Muscle layer of colon (tissue), 2 donors: Measurements from ENCODE around the gene ZNF2.
A peak's percentile ranks its signal among the peaks of the same experiment; 100 is the strongest.
"Not testable (repeated sequence)": the region's sequence is repeated elsewhere in the genome, so short reads cannot be mapped to it uniquely, and the experiment has no call there.

Source experiments
- H3K27ac ChIP-seq: one replicate; pipeline ENCODE4 v1.7.0; 2013; ENCODE audit warnings: low read depth, mild to moderate bottlenecking, low read length, moderate library complexity
- H3K27me3 ChIP-seq, 2 donors: one replicate each; pipeline ENCODE4 v1.7.0; 2013; ENCODE audit warnings: low read length in 2 of 2, mild to moderate bottlenecking in 2 of 2; ENCODE audit not compliant: insufficient read depth in 2 of 2, control insufficient read depth in 1 of 2
- H3K36me3 ChIP-seq: one replicate; pipeline ENCODE4 v1.7.0; 2013; ENCODE audit warnings: mild to moderate bottlenecking, low read length; ENCODE audit not compliant: insufficient read depth
- H3K4me1 ChIP-seq: one replicate; pipeline ENCODE4 v1.7.0; 2013; ENCODE audit warnings: mild to moderate bottlenecking, low read length; ENCODE audit not compliant: insufficient read depth
- H3K4me3 ChIP-seq, 2 donors: one replicate each; pipeline ENCODE4 v1.7.0; 2013; ENCODE audit warnings: low read length in 2 of 2, low read depth in 1 of 2, mild to moderate bottlenecking in 1 of 2, moderate library complexity in 1 of 2
- H3K9ac ChIP-seq: one replicate; pipeline ENCODE4 v1.7.0; 2013; ENCODE audit warnings: low read length
- H3K9me3 ChIP-seq: one replicate; pipeline ENCODE4 v1.7.0; 2013; ENCODE audit warnings: mild to moderate bottlenecking, low read length
- donor health status: abdominal sarcoma.
- donor health status: Adenocarcinoma of cecum.

The ZNF2 gene

GRCh38 chr2:95165030-95165370, 609 bp upstream of the ZNF2 start:
- Histone ChIP-seq H3K9ac (peak overlapping the region; percentile 93), H3K4me3 (peak overlapping the region; percentile 57 to 97), H3K27ac (peak overlapping the region; percentile 91), H3K27me3 (no peaks in the 10 kb centered on the region), H3K4me1 (peaks cover 14% of the 10 kb centered on the region), H3K9me3 (no peaks in the 10 kb centered on the region), H3K36me3 (no peaks in the 10 kb centered on the region)

DNA sequence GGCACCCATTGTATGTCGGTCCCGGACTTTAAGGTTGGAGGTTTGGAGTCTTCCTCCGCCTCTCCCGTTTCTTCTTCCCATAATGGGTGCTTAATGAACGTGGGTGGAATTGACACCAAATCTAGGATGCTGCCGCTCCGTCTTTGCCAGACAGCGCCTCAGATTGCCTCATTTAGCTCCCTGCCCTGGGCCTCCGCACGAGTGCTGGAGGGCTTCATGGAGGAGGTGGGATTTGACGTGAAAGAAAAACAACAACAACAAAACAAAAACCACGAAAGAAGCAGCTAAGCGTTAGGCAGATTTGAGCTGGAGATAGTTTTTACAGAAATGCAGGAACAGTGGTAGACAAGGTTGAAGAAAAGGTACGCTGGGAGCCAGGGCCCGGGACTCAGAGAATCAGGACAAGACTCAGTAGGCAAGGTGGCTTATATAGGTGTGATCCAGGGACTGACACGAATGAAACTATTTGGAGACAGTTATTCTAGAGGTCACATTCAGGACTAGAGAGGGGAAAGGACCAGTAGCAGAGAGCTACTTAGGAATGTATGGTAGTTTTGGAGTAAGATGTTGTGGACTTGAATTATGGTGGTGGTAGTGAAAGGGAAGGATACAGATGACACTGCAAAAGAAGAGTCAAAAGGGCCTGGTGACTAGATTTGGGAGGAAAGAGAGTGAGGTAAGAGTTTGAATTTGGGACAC, 605 bp downstream of the ZNF2 start:
- peak overlapping the region; percentile 91 for H3K27ac ChIP-seq
- H3K9ac ChIP-seq = peak overlapping the region; percentile 93
- H3K4me3 ChIP-seq = peak overlapping the region; percentile 57 to 97
- no peaks in the 10 kb centered on the region for H3K36me3 ChIP-seq
- no peaks in the 10 kb centered on the region for H3K27me3 ChIP-seq
- H3K9me3 ChIP-seq = no peaks in the 10 kb centered on the region
- H3K4me1 ChIP-seq = peaks cover 14% of the 10 kb centered on the region

DNA sequence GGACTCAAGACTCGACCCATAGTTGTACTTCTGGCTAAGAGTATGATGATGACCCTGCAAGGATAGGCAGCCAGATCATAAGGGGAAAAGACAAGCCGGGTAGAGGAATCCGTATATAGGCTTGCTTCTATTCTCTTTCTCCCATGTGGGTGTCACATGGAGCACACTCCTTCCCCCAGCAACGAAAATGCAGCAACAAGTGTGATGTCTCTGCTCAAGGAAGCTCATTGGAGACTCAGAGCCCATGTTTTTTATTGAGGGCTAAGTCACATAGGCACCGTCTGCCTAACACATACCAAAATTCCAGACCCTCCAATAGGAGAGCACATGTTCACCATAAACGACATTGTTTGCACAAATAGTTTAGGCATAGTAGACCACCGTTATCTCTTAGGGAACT, 6.3 kb downstream of the ZNF2 start:
- no peak overlapping the region for H3K27ac ChIP-seq
- H3K4me3 ChIP-seq = no peak overlapping the region
- no peaks in the 10 kb centered on the region for H3K36me3 ChIP-seq
- H3K27me3 ChIP-seq = no peaks in the 10 kb centered on the region
- peaks cover under 1% of the 10 kb centered on the region for H3K4me1 ChIP-seq
- H3K9ac ChIP-seq = no peak overlapping the region
- no peaks in the 10 kb centered on the region for H3K9me3 ChIP-seq

DNA sequence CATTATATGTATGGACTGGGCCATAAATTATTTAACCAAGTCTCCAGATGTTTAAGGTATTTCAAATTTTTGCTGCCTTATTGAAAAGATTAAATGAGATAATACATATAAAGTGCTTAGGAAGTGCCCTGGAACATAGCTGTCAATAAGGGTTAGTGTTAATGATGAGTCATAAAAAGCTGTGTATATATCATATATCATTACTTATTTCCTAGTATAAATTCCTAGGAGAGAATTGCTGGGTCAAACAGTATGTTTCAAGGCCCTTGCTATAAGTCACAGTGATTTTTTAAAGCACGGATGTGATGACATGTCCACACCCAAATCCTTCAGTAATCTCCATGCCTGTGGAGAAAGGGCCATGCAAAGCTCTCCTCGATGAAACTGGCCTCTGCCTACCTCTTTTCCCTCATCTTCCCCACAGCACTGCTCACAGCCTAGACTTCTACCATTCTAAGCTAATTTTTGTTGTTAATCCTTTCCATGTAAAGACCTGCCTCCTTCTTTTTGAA, 8.5 kb downstream of the ZNF2 start:
- no peaks in the 10 kb centered on the region for H3K4me1 ChIP-seq
- no peak overlapping the region for H3K9ac ChIP-seq
- H3K9me3 ChIP-seq = no peaks in the 10 kb centered on the region
- no peak overlapping the region for H3K4me3 ChIP-seq
- H3K27ac ChIP-seq = no peak overlapping the region
- H3K36me3 ChIP-seq = peaks cover 8% of the 10 kb centered on the region
- no peaks in the 10 kb centered on the region for H3K27me3 ChIP-seq

DNA sequence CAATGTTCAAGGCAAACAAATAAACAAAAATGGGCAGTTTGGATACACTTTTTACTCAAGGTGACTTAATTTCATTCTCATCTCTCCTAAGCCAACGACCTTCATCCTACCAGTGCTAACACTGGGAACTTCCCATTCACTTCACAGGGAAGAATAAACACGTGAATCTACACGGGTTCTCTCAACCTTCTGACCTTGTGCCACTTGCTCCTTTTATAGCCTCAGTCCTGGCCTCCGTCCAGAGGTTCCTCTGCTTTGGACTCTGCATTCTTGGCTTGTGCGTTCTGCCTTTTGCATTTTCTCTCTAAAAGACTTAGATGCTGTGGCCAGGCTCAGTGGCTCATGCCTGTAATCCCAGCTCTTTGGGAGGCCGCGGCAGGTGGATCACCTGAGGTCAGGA, 13.8 kb downstream of the ZNF2 start:
- H3K36me3 ChIP-seq = peaks cover 42% of the 10 kb centered on the region
- H3K27me3 ChIP-seq = no peaks in the 10 kb centered on the region
- no peaks in the 10 kb centered on the region for H3K4me1 ChIP-seq
- no peak overlapping the region for H3K4me3 ChIP-seq
- H3K27ac ChIP-seq = no peak overlapping the region
- no peak overlapping the region for H3K9ac ChIP-seq
- H3K9me3 ChIP-seq = peaks cover 5% of the 10 kb centered on the region

DNA sequence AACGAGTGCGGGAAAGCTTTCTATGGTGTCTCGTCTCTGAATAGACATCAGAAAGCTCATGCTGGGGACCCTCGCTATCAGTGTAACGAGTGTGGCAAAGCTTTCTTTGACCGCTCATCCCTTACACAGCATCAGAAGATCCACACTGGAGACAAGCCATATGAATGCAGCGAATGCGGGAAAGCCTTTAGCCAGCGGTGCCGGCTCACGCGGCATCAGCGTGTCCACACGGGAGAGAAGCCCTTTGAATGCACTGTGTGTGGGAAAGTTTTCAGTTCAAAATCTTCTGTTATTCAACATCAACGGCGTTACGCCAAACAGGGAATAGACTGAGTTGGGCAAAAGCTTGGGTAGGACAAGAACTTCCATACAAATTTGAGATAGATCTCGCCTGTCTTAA, 16.2 kb downstream of the ZNF2 start:
- Histone ChIP-seq H3K4me3 (no peak overlapping the region), H3K9me3 (peaks cover 5% of the 10 kb centered on the region), H3K36me3 (peaks cover 42% of the 10 kb centered on the region), H3K9ac (no peak overlapping the region), H3K4me1 (no peaks in the 10 kb centered on the region), H3K27me3 (no peaks in the 10 kb centered on the region), H3K27ac (no peak overlapping the region)

DNA sequence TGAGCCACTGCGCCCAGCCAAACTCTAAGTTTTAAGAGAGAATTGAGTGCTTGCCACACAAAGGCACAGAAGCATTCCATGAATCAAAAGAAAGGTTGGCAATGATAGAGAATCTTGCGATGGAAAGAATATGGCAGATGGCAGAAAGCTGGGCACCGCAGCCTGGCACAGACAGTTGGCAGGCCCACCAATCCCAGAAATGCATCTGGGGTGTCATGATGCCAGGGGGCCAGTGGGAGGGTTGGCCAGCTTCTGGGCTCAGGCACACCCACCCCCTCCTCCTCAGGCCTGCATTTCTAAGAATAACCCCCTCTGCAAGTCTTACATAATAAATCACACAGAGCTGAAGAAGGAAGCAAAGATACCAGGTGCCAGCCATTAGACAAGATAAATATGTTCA, 19.6 kb downstream of the ZNF2 start:
- peaks cover 31% of the 10 kb centered on the region for H3K36me3 ChIP-seq
- peaks cover 5% of the 10 kb centered on the region for H3K9me3 ChIP-seq
- H3K27me3 ChIP-seq = no peaks in the 10 kb centered on the region
- no peaks in the 10 kb centered on the region for H3K4me1 ChIP-seq
- no peak overlapping the region for H3K27ac ChIP-seq
- H3K4me3 ChIP-seq = no peak overlapping the region
- no peak overlapping the region for H3K9ac ChIP-seq

- Histone ChIP-seq H3K9me3 (peaks cover 5% of the 10 kb centered on the region), H3K27me3 (no peaks in the 10 kb centered on the region), H3K27ac (no peak overlapping the region), H3K9ac (no peak overlapping the region), H3K4me3 (no peak overlapping the region), H3K36me3 (peaks cover 23% of the 10 kb centered on the region), H3K4me1 (no peaks in the 10 kb centered on the region)
These were observed 20.4 kb downstream of the ZNF2 start for GRCh38 chr2:95185973-95186372.

GRCh38 chr2:95192956-95193355, 27.3 kb downstream of the ZNF2 start:
- not testable (repeated sequence) for H3K4me3 ChIP-seq, H3K9me3 ChIP-seq, H3K4me1 ChIP-seq, H3K27ac ChIP-seq, H3K36me3 ChIP-seq, H3K9ac ChIP-seq, H3K27me3 ChIP-seq

- Histone ChIP-seq H3K27ac (no peak overlapping the region), H3K4me3 (no peak overlapping the region), H3K9me3 (no peaks in the 10 kb centered on the region), H3K27me3 (no peaks in the 10 kb centered on the region), H3K4me1 (peaks cover 21% of the 10 kb centered on the region), H3K36me3 (no peaks in the 10 kb centered on the region), H3K9ac (no peak overlapping the region)
These were observed 38.3 kb downstream of the ZNF2 start for GRCh38 chr2:95203911-95204310.

DNA sequence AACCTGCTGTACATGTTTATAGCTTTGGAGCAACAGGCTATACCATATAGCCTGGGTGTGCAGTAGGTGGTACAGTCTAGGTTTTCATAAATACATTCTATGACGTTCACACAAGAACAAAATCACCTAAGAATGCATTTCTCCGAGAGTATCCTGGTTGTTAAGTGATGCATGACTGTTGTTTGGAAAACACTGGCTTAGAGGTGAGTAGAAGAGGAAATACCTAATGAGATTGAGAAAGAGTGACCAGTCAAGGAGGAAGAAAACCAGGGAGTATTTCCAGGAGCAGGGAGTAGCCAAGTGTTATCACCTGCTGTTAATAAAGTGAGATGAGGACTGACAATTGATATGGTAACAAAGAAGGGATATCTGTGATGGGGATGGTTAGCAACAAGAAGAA, 38.8 kb downstream of the ZNF2 start:
- peaks cover 21% of the 10 kb centered on the region for H3K4me1 ChIP-seq
- H3K36me3 ChIP-seq = peaks cover under 1% of the 10 kb centered on the region
- no peaks in the 10 kb centered on the region for H3K27me3 ChIP-seq
- no peak overlapping the region for H3K4me3 ChIP-seq
- H3K9me3 ChIP-seq = no peaks in the 10 kb centered on the region
- H3K9ac ChIP-seq = no peak overlapping the region
- no peak overlapping the region for H3K27ac ChIP-seq

DNA sequence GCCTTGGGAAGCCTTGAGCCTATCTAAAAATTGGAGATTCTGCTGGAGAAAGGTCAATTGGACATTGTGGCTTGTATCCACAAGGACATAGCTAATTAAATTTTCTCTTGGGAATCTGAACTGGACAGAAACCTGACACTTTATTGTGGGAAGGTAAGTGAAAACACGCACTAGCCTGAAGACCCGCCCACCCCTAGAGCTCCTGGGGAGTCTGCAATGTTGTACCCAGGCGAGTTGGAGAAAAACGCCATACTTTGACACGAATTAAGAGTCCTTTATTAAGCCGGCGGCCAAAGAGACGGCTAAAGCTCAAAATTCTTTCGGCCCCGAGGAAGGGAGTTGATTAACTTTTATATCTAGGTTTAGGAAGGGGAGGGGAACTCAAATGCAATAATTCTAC, 40.5 kb downstream of the ZNF2 start:
- Histone ChIP-seq H3K4me3 (peak overlapping the region in 1 of 2 donors; percentile 81), H3K4me1 (peaks cover 21% of the 10 kb centered on the region), H3K9ac (no peak overlapping the region), H3K27ac (no peak overlapping the region), H3K36me3 (peaks cover 9% of the 10 kb centered on the region), H3K27me3 (no peaks in the 10 kb centered on the region), H3K9me3 (no peaks in the 10 kb centered on the region)
